NT2/D1 (cell line): ENCODE data around the gene TCAF1.

Experiments used
- YY1 ChIP-seq: IDR thresholded peaks from 2 replicates; pipeline ENCODE4 v1.6.1; 2011; ENCODE audit not compliant: insufficient read length, insufficient read depth
- ZNF274 ChIP-seq: IDR thresholded peaks from 2 replicates; pipeline ENCODE4 v1.6.1; 2011; ENCODE audit warnings: mild to moderate bottlenecking, low read depth, low read length

DNA sequence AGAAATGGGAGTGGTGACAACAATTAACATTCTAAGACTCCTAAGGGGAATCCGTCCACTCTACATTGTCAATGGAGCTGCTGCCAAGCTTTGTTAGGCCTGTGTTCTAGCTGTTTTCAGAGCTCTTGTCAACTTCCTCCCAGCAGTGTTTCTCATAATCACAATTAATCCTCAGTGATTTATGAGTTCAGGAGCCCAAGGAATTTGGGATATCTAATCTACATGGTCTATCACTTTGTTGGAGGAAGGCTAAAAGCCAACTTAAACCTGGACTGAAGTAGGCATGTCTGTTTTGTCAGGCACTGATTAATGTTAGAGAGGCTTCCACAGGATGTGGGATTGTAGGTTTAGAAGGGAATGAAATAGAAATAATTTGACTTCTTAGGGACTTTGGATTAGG is 22.9 kb upstream of the TCAF1 start:
- TF ChIP-seq ZNF274: no peak
- no peak for TF ChIP-seq YY1
